Gastrocnemius medialis (tissue), 4 donors: ENCODE results near the gene LRRC41. TPM values are rescaled to one million over a fixed set of nuclear protein-coding genes. Genes with fewer than 3 reads are reported as not detected.
A peak's percentile ranks its signal among the peaks of the same experiment; 100 is the strongest.
"Not testable (repeated sequence)": the region's sequence is repeated elsewhere in the genome, so short reads cannot be mapped to it uniquely, and the experiment has no call there.

ENCODE experiments used
- ATAC-seq, 2 donors: fragments of 150-250 bp; one replicate each; pipeline ENCODE4 v1.9.1; 2016
- DNase-seq, 2 donors: peaks; one replicate each; pipeline ENCODE4 v3.0.0-alpha.2; 2019
- H3K27ac ChIP-seq, 4 donors: fragments of 200-600 bp; sonication (generic); 1 replicate in 1 of 4; 2 replicates in 3 of 4; pipeline ENCODE4 v1.5.1; 2016 to 2018; ENCODE audit warnings: mild to moderate bottlenecking in 2 of 4, moderate library complexity in 1 of 4
- H3K27me3 ChIP-seq, 3 donors: fragments of 200-600 bp; sonication (generic) in 2 of 3; 1 replicate in 1 of 3; 2 replicates in 2 of 3; pipeline versions ENCODE4 v1.5.1 to v1.6.0; 2016 to 2019; ENCODE audit warnings: mild to moderate bottlenecking in 1 of 3, moderate library complexity in 1 of 3
- H3K36me3 ChIP-seq, 2 donors: fragments of 200-600 bp; sonication (generic) in 1 of 2; one replicate each; pipeline ENCODE4 v1.5.1; 2017 to 2018
- H3K4me1 ChIP-seq, 2 donors: fragments of 200-600 bp; sonication (generic) in 1 of 2; one replicate each; pipeline ENCODE4 v1.5.1; 2016 to 2017; ENCODE audit warnings: mild to moderate bottlenecking in 2 of 2
- H3K4me3 ChIP-seq, 4 donors: fragments of 200-600 bp; sonication (generic) in 3 of 4; 1 replicate in 1 of 4; 2 replicates in 3 of 4; pipeline ENCODE4 v1.5.1; 2016 to 2019; ENCODE audit warnings: mild to moderate bottlenecking in 2 of 4
- H3K9me3 ChIP-seq, 3 donors: fragments of 200-600 bp; sonication (generic) in 2 of 3; 1 replicate in 1 of 3; 2 replicates in 2 of 3; pipeline ENCODE4 v1.5.1; 2016 to 2019
- CTCF ChIP-seq, 5 experiments: fragments of 450-650 bp in 3 of 5; fragments of 200-600 bp in 2 of 5; sonication (generic) in 2 of 5; IDR thresholded peaks in 4 of 5; conservative IDR thresholded peaks in 1 of 5; 1 replicate in 4 of 5; 2 replicates in 1 of 5; pipeline ENCODE4 v1.5.1; 2016 to 2019; ENCODE audit warnings: antibody characterized with exemption in 5 of 5, mild to moderate bottlenecking in 3 of 5, moderate library complexity in 3 of 5
- POLR2A ChIP-seq, 2 donors: fragments of 450-650 bp; IDR thresholded peaks; one replicate each; pipeline ENCODE4 v1.6.1; 2017; ENCODE audit warnings: antibody characterized with exemption in 2 of 2, mild to moderate bottlenecking in 2 of 2, moderate library complexity in 2 of 2
- in situ Hi-C, 4 donors: fragments of 200-750 bp; cut with MboI; loops; one replicate each; pipeline versions ENCODE4 v1.15.0 to v1.8.0; 2017; ENCODE audit warnings: low sequenced_read_pairs in 4 of 4
- intact Hi-C: fragments of 100-400 bp; cut with DNase I; formaldehyde crosslinking; loops from one replicate; pipeline ENCODE4 v1.15.1; 2023; ENCODE audit warnings: low total_unique reads
- total RNA-seq, 4 donors: library from RNA; depleted of rRNA; stranded (reverse); fragments of >200 nt; gene quantifications; one replicate each; pipeline versions ENCODE4 v1.1.0 to v1.2.3, GENCODE V29; 2016

LRRC41 gene
- total RNA-seq, 4 donors from 2014 or later, result 76.3 to 99.2 (median 77.9) TPM

- in situ Hi-C loops (no loop called here), intact Hi-C loops (loop anchor here (2.0 to 5.0 kb wide), 2 partner anchors 54 to 95 kb away; partner anchors contain the start of gene RAD54L)
- DNase-seq (peak in 1 of 2 donors; percentile 21), ATAC-seq (no peak)
- Histone ChIP-seq H3K36me3 (peaks cover 0 to 23% of the 10 kb centered on the region in 2 donors), H3K4me1 (peaks cover 16 to 20% of the 10 kb centered on the region in 2 donors), H3K27ac (peak overlapping the region; percentile 91 to 99 (median 94)), H3K27me3 (no peaks in the 10 kb centered on the region), H3K4me3 (peak overlapping the region; percentile 66 to 83 (median 77)), H3K9me3 (no peaks in the 10 kb centered on the region)
- TF ChIP-seq POLR2A (IDR thresholded peaks at IDR 0.05) (no peak), CTCF (IDR thresholded peaks at IDR 0.05 in 4 of 5, conservative IDR thresholded peaks at IDR 0.05 in 1 of 5) (no peak)
These were observed 38.0 kb upstream of the LRRC41 start for GRCh38 chr1:46341222-46342083.

- in situ Hi-C loops (no loop called here), intact Hi-C loops (loop anchor here (1.0 to 5.0 kb wide), 4 partner anchors 8 to 94 kb away; partner anchors contain the start of genes LRRC41, RAD54L and UQCRH)
- ATAC-seq, result peak; percentile 94 to 96
These were observed 37.2 kb upstream of the LRRC41 start, which contains the start of gene NSUN4 for GRCh38 chr1:46340404-46341221. TSS of gene NSUN4 (plus strand) at chr1:46340807. CDS start at chr1:46340827, 20 bp downstream.

GRCh38 chr1:46337409-46337808 is 34.0 kb upstream of the LRRC41 start:
- DNase-seq, H3K4me3 ChIP-seq, H3K9me3 ChIP-seq, H3K27ac ChIP-seq, intact Hi-C loops, H3K27me3 ChIP-seq, ATAC-seq, H3K36me3 ChIP-seq, in situ Hi-C loops: not testable (repeated sequence)
- peaks cover 13 to 16% of the 10 kb centered on the region in 2 donors for H3K4me1 ChIP-seq

More at GRCh38 chr1:46340404-46341221, 37.2 kb upstream of the LRRC41 start, which contains the start of gene NSUN4:
- TF ChIP-seq POLR2A (IDR thresholded peaks at IDR 0.05) (peak; percentile 86 to 89), CTCF (IDR thresholded peaks at IDR 0.05 in 4 of 5, conservative IDR thresholded peaks at IDR 0.05 in 1 of 5) (peak; percentile 51 to 73 (median 62))
- Histone ChIP-seq H3K27me3 (no peaks in the 10 kb centered on the region), H3K36me3 (peaks cover 0 to 17% of the 10 kb centered on the region in 2 donors), H3K9me3 (no peaks in the 10 kb centered on the region), H3K4me1 (peaks cover 16 to 20% of the 10 kb centered on the region in 2 donors), H3K27ac (peak within 1 kb of the TSS; percentile 91 to 99 (median 94)), H3K4me3 (peak within 1 kb of the TSS; percentile 66 to 83 (median 77))
- peak; percentile 88 to 93 for DNase-seq

GRCh38 chr1:46335081-46335480 is 31.7 kb upstream of the LRRC41 start:
- ATAC-seq (no peak), DNase-seq (no peak)
- Histone ChIP-seq H3K4me1 (peaks cover 4 to 6% of the 10 kb centered on the region in 2 donors), H3K27me3 (no peaks in the 10 kb centered on the region), H3K9me3 (no peaks in the 10 kb centered on the region), H3K27ac (no peak overlapping the region), H3K4me3 (no peak overlapping the region), H3K36me3 (no peaks in the 10 kb centered on the region)
- intact Hi-C loops, result no loop called here
- TF ChIP-seq POLR2A (IDR thresholded peaks at IDR 0.05) (no peak), CTCF (IDR thresholded peaks at IDR 0.05 in 4 of 5, conservative IDR thresholded peaks at IDR 0.05 in 1 of 5) (no peak)
- in situ Hi-C loops, result no loop called here
